ENCODE data around the gene MAVS.
"Not testable (repeated sequence)": the region's sequence is repeated elsewhere in the genome, so short reads cannot be mapped to it uniquely, and the experiment has no call there.

MAVS gene

GRCh38 chr20:3847429-3847940 lies 851 bp downstream of the MAVS start:
- DNase-seq (ENCODE audit: low read depth in 3 of 3) = no peak

GRCh38 chr20:3848565-3848964 lies 1.9 kb downstream of the MAVS start:
- no peak for DNase-seq (ENCODE audit: low read depth in 3 of 3)

GRCh38 chr20:3854462-3854871 lies 7.8 kb downstream of the MAVS start:
- no peak for DNase-seq (ENCODE audit: low read depth in 3 of 3)

- no peak for DNase-seq (ENCODE audit: low read depth in 3 of 3)
Observed at GRCh38 chr20:3857405-3857804, 10.8 kb downstream of the MAVS start.

- no peak for DNase-seq (ENCODE audit: low read depth in 3 of 3)
Observed at GRCh38 chr20:3858689-3859088, 12.1 kb downstream of the MAVS start.

- DNase-seq (ENCODE audit: low read depth in 3 of 3) = no peak
Observed at GRCh38 chr20:3861191-3861590, 14.6 kb downstream of the MAVS start.

- no peak for DNase-seq (ENCODE audit: low read depth in 3 of 3)
Observed at GRCh38 chr20:3862333-3862732, 15.7 kb downstream of the MAVS start.

GRCh38 chr20:3863317-3863716 lies 16.7 kb downstream of the MAVS start:
- DNase-seq (ENCODE audit: low read depth in 3 of 3) = no peak

- no peak for DNase-seq (ENCODE audit: low read depth in 3 of 3)
Observed at GRCh38 chr20:3864518-3864917, 17.9 kb downstream of the MAVS start.

- DNase-seq (ENCODE audit: low read depth in 3 of 3) = no peak
Observed at GRCh38 chr20:3865152-3865886, 18.7 kb downstream of the MAVS start.

GRCh38 chr20:3865887-3866407 lies 19.3 kb downstream of the MAVS start:
- DNase-seq (ENCODE audit: low read depth in 3 of 3) = no peak

GRCh38 chr20:3866464-3866863 lies 19.8 kb downstream of the MAVS start:
- DNase-seq (ENCODE audit: low read depth in 3 of 3) = no peak

GRCh38 chr20:3867802-3868201 lies 21.2 kb downstream of the MAVS start:
- DNase-seq (ENCODE audit: low read depth in 3 of 3) = no peak

GRCh38 chr20:3869839-3870634 lies 23.4 kb downstream of the MAVS start:
- no peak for DNase-seq (ENCODE audit: low read depth in 3 of 3)

- DNase-seq (ENCODE audit: low read depth in 3 of 3) = no peak
Observed at GRCh38 chr20:3871550-3872265, 25.1 kb downstream of the MAVS start.

- DNase-seq (ENCODE audit: low read depth in 3 of 3) = no peak
Observed at GRCh38 chr20:3873507-3873906, 26.9 kb downstream of the MAVS start.

- DNase-seq (ENCODE audit: low read depth in 3 of 3) = no peak
Observed at GRCh38 chr20:3874194-3874844, 27.7 kb downstream of the MAVS start.

GRCh38 chr20:3875378-3875974 lies 28.8 kb downstream of the MAVS start:
- no peak for DNase-seq (ENCODE audit: low read depth in 3 of 3)

- no peak for DNase-seq (ENCODE audit: low read depth in 3 of 3)
Observed at GRCh38 chr20:3876000-3876399, 29.4 kb downstream of the MAVS start.

GRCh38 chr20:3876676-3877075 lies 30.0 kb downstream of the MAVS start:
- DNase-seq (ENCODE audit: low read depth in 3 of 3) = no peak

GRCh38 chr20:3878921-3879274 lies 32.3 kb downstream of the MAVS start:
- not testable (repeated sequence) for DNase-seq (ENCODE audit: low read depth in 3 of 3)

Data from stimulated activated CD4-positive, alpha-beta T cell treated with anti-CD3 and anti-CD28 coated beads, TNF-alpha, amount 100 ng/mL, for 24 hours (primary cell).